IMR-90 (cell line): ENCODE measurements around the gene MEX3B. TPM values are rescaled to one million over a fixed set of nuclear protein-coding genes. Genes with fewer than 3 reads are reported as not detected.
"Not testable (repeated sequence)": the region's sequence is repeated elsewhere in the genome, so short reads cannot be mapped to it uniquely, and the experiment has no call there.

Experiments used
- ATAC-seq: fragments of 200-7000 bp; cut with Tn5 transposase; 2 replicates; pipeline ENCODE4 v1.9.1; 2020; ENCODE audit warnings: low read depth, mild to moderate bottlenecking, moderate library complexity
- BruUV-seq: library from RNA; stranded (reverse); fragments of 400-500 nt; replicated peaks from 2 replicates; lab custom pipeline; 2021; lab: Mats Ljungman, UMichigan
- CTCF ChIA-PET: fragments of 300-600 bp; formaldehyde crosslinking; extraction: SDS; loops from one replicate; lab custom pipeline; 2021; ENCODE audit warnings: antibody characterized with exemption; lab: Yijun Ruan, JAX
- POLR2A ChIA-PET: fragments of 300-600 bp; sonication (Branson Sonifier 250); formaldehyde crosslinking; loops from one replicate; lab custom pipeline; 2022; ENCODE audit warnings: antibody characterized with exemption; ENCODE audit not compliant: unreplicated experiment; lab: Charles Lee
- DNase-seq: peaks from one replicate; pipeline ENCODE4 v3.0.0; 2013
- H2AFZ ChIP-seq: replicated peaks from 2 replicates; pipeline ENCODE3; 2013; ENCODE audit warnings: low read length, mild to moderate bottlenecking; ENCODE audit not compliant: poor library complexity
- H2AK5ac ChIP-seq: 2 replicates; pipeline ENCODE4 v1.6.1; 2013; ENCODE audit warnings: low read depth, low read length, inconsistent platforms
- H2AK9ac ChIP-seq: replicated peaks from 2 replicates; pipeline ENCODE3; 2013; ENCODE audit warnings: mild to moderate bottlenecking, low read depth, low read length, moderate library complexity; ENCODE audit not compliant: poor library complexity
- H2BK120ac ChIP-seq: 2 replicates; pipeline ENCODE4 v1.6.1; 2013; ENCODE audit warnings: low read depth, low read length, inconsistent platforms
- H2BK15ac ChIP-seq: 3 replicates; pipeline ENCODE4 v1.6.1; 2013; ENCODE audit warnings: low read depth, low read length, inconsistent platforms
- H2BK20ac ChIP-seq: 2 replicates; pipeline ENCODE4 v1.6.1; 2013; ENCODE audit warnings: low read depth, mild to moderate bottlenecking, inconsistent platforms, low read length, moderate library complexity
- H2BK5ac ChIP-seq: 2 replicates; pipeline ENCODE4 v1.6.1; 2013; ENCODE audit warnings: mild to moderate bottlenecking, low read depth, low read length, inconsistent platforms; ENCODE audit not compliant: poor library complexity, severe bottlenecking
- H3K14ac ChIP-seq: replicated peaks from 2 replicates; pipeline ENCODE4 v1.6.1; 2013; ENCODE audit warnings: low read depth, low read length, inconsistent platforms
- H3K18ac ChIP-seq: 2 replicates; pipeline ENCODE4 v1.6.1; 2013; ENCODE audit warnings: low read depth, low read length, control low read depth
- H3K23ac ChIP-seq: 2 replicates; pipeline ENCODE4 v1.6.1; 2013; ENCODE audit warnings: low read depth, low read length, inconsistent platforms
- H3K27ac ChIP-seq: 2 replicates; pipeline ENCODE4 v1.5.1; 2013; ENCODE audit warnings: mild to moderate bottlenecking, control low read depth, low read length; ENCODE audit not compliant: insufficient read depth
- H3K27me3 ChIP-seq: 2 replicates; pipeline ENCODE4 v1.6.1; 2013; ENCODE audit warnings: low read length; ENCODE audit not compliant: control insufficient read depth, insufficient read depth
- H3K36me3 ChIP-seq: 2 replicates; pipeline ENCODE4 v1.6.1; 2013; ENCODE audit warnings: low read length, mixed read lengths; ENCODE audit not compliant: control insufficient read depth, insufficient read depth
- H3K4ac ChIP-seq: 2 replicates; pipeline ENCODE4 v1.6.1; 2013; ENCODE audit warnings: low read depth, low read length, inconsistent platforms
- H3K4me1 ChIP-seq: 2 replicates; pipeline ENCODE4 v1.6.1; 2013; ENCODE audit warnings: low read length, mixed read lengths; ENCODE audit not compliant: control insufficient read depth, insufficient read depth
- H3K4me2 ChIP-seq: 2 replicates; pipeline ENCODE4 v1.6.1; 2013; ENCODE audit warnings: low read depth, mild to moderate bottlenecking, control low read depth, low read length, moderate library complexity
- H3K4me3 ChIP-seq: 2 replicates; pipeline ENCODE4 v1.5.1; 2013; ENCODE audit warnings: low read depth, mild to moderate bottlenecking, control low read depth, low read length, moderate library complexity; ENCODE audit not compliant: insufficient read depth
- H3K56ac ChIP-seq: 2 replicates; pipeline ENCODE4 v1.6.1; 2013; ENCODE audit warnings: low read length, inconsistent platforms; ENCODE audit not compliant: insufficient read depth; ENCODE audit errors: extremely low read depth
- H3K79me1 ChIP-seq, 2 experiments: 2 replicates each; pipeline ENCODE4 v1.6.1; 2013; ENCODE audit warnings: low read length in 2 of 2, inconsistent platforms in 1 of 2, low read depth in 1 of 2
- H3K9ac ChIP-seq: 2 replicates; pipeline ENCODE4 v1.6.1; 2013; ENCODE audit warnings: low read depth, low read length, control low read depth
- H3K9me1 ChIP-seq: 2 replicates; pipeline ENCODE4 v1.6.1; 2013; ENCODE audit warnings: low read length, inconsistent platforms; ENCODE audit not compliant: insufficient read depth
- H3K9me3 ChIP-seq: 2 replicates; pipeline ENCODE4 v1.6.1; 2013; ENCODE audit warnings: low read length; ENCODE audit not compliant: control insufficient read depth, insufficient read depth
- H4K20me1 ChIP-seq: 2 replicates; pipeline ENCODE4 v1.6.1; 2013; ENCODE audit warnings: low read length, inconsistent platforms; ENCODE audit not compliant: insufficient read depth
- H4K5ac ChIP-seq: 2 replicates; pipeline ENCODE4 v1.6.1; 2013; ENCODE audit warnings: mild to moderate bottlenecking, low read depth, low read length, control low read depth
- H4K8ac ChIP-seq, 2 experiments: 2 replicates each; pipeline ENCODE4 v1.6.1; 2013; ENCODE audit warnings: low read depth in 2 of 2, low read length in 2 of 2, control low read depth in 1 of 2, inconsistent platforms in 1 of 2
- H4K91ac ChIP-seq: 2 replicates; pipeline ENCODE4 v1.6.1; 2013; ENCODE audit warnings: low read depth, low read length, inconsistent platforms; ENCODE audit not compliant: insufficient read depth
- BHLHE40 ChIP-seq: fragments of 150-350 bp; IDR thresholded peaks from 2 replicates; pipeline ENCODE4 v1.6.1; 2016; ENCODE audit warnings: mild to moderate bottlenecking, low read depth, low read length
- CHD1 ChIP-seq: IDR thresholded peaks from 2 replicates; pipeline ENCODE4 v1.6.1; 2012; ENCODE audit warnings: low read depth, low read length, improper control_type of control experiment
- CTCF ChIP-seq: conservative IDR thresholded peaks from 2 replicates; pipeline ENCODE4 v1.5.1; 2012; ENCODE audit warnings: mild to moderate bottlenecking, low read depth, low read length, improper control_type of control experiment
- FOS ChIP-seq: fragments of 150-350 bp; IDR thresholded peaks from 2 replicates; pipeline ENCODE4 v1.6.1; 2016; ENCODE audit warnings: low read depth, low read length
- NFE2L2 ChIP-seq: fragments of 150-350 bp; IDR thresholded peaks from 2 replicates; pipeline ENCODE4 v1.6.1; 2016; ENCODE audit warnings: low read depth, mild to moderate bottlenecking, low read length
- RCOR1 ChIP-seq: IDR thresholded peaks from 2 replicates; pipeline ENCODE4 v1.6.1; 2012; ENCODE audit warnings: mild to moderate bottlenecking, low read length, improper control_type of control experiment; ENCODE audit not compliant: insufficient replicate concordance
- RFX5 ChIP-seq: IDR thresholded peaks from 2 replicates; pipeline ENCODE4 v1.8.0; 2012; ENCODE audit warnings: low read depth, mild to moderate bottlenecking, low read length, moderate library complexity
- WGBS, 2 experiments: methylation state at CpG; one replicate each; pipeline versions ENCODE4 v1.1.5 to v1.1.7; 2013; ENCODE audit warnings: missing lambda C conversion rate in 2 of 2; ENCODE audit not compliant: insufficient read length in 1 of 2; ENCODE audit errors: extremely low coverage in 2 of 2; 5-methylcytosine and 5-hydroxymethylcytosine counted together
- dilution Hi-C: fragments of 300-500 bp; cut with HindIII; formaldehyde crosslinking; loops from one replicate; pipeline ENCODE4 v1.14.3; 2018; ENCODE audit warnings: low sequenced_read_pairs; ENCODE audit not compliant: unreplicated experiment
- in situ Hi-C: fragments of 300-500 bp; cut with MboI; formaldehyde crosslinking; loops from 3 replicates; pipeline ENCODE4 v1.14.3; 2019; ENCODE audit warnings: low sequenced_read_pairs, inconsistent platforms, mixed read lengths
- intact Hi-C: fragments of 100-400 bp; cut with micrococcal nuclease; formaldehyde crosslinking; loops from 2 replicates; pipeline ENCODE4 v1.10.0; 2022
- polyA plus RNA-seq, 3 experiments: library from polyadenylated mRNA; depleted of rRNA; stranded (reverse); fragments of >200 nt; gene quantifications; 2 replicates each; pipeline ENCODE4 v1.2.3, GENCODE V29; 2012; ENCODE audit warnings: low replicate concordance in 1 of 3
- total RNA-seq: library from RNA; depleted of rRNA; stranded (reverse); fragments of >200 nt; gene quantifications from 2 replicates; pipeline ENCODE4 v1.2.3, GENCODE V29; 2012

The MEX3B gene
- total and polyA plus RNA-seq, 2 of the 4 experiments (the other 2 are of a cell fraction): 3.6 to 12.9 TPM

GRCh38 chr15:82003916-82004315, 41.9 kb downstream of the MEX3B start:
- Histone ChIP-seq H3K36me3 (no peaks in the 10 kb centered on the region), H2BK20ac (no peak overlapping the region), H3K4me3 (no peak overlapping the region), H3K27me3 (no peaks in the 10 kb centered on the region), H2BK15ac (no peak overlapping the region), H4K20me1 (no peaks in the 10 kb centered on the region), H2BK120ac (no peak overlapping the region), H3K9me3 (no peaks in the 10 kb centered on the region), H2AK5ac (no peak overlapping the region), H3K27ac (no peak overlapping the region), H3K23ac (no peak overlapping the region), H2BK5ac (no peak overlapping the region), H3K14ac (no peak overlapping the region), H4K5ac (no peak overlapping the region), H3K56ac (no peak overlapping the region), H4K8ac (no peak overlapping the region), H3K4ac (no peak overlapping the region), H2AFZ (no peak overlapping the region), H3K9me1 (no peaks in the 10 kb centered on the region), H3K4me1 (no peaks in the 10 kb centered on the region), H3K4me2 (no peak overlapping the region), H3K79me1 (no peaks in the 10 kb centered on the region), H3K9ac (no peak overlapping the region), H4K91ac (no peak overlapping the region), H3K18ac (no peak overlapping the region), H2AK9ac (no peak overlapping the region)
- dilution Hi-C loops: no loop called here
- TF ChIP-seq CHD1 (no peak), CTCF (no peak), NFE2L2 (no peak), BHLHE40 (no peak), RFX5 (no peak), RCOR1 (no peak), FOS (no peak)
- CTCF ChIA-PET: no interaction called here
- intact Hi-C loops: no loop called here
- BruUV-seq: no TSS peak
- no peak for ATAC-seq
- no CpG with 5 or more reads among the region's 3 CpGs for WGBS, 2 experiments
- in situ Hi-C loops: no loop called here
- POLR2A ChIA-PET: no interaction called here
- no peak for DNase-seq

GRCh38 chr15:81995081-81995480, 50.7 kb downstream of the MEX3B start:
- H2BK120ac ChIP-seq, H2BK5ac ChIP-seq, H3K9ac ChIP-seq, H4K20me1 ChIP-seq, H3K4me2 ChIP-seq, H3K4me1 ChIP-seq, DNase-seq, H3K14ac ChIP-seq, H4K91ac ChIP-seq, CTCF ChIA-PET, H3K56ac ChIP-seq, H4K5ac ChIP-seq, H3K9me1 ChIP-seq, H3K18ac ChIP-seq, H3K27me3 ChIP-seq, ATAC-seq, H2AK9ac ChIP-seq, H4K8ac ChIP-seq, H3K9me3 ChIP-seq, in situ Hi-C loops, H2BK15ac ChIP-seq, BruUV-seq, H3K36me3 ChIP-seq, H3K4me3 ChIP-seq, H2AFZ ChIP-seq, H3K27ac ChIP-seq, H3K4ac ChIP-seq, H2AK5ac ChIP-seq, H3K23ac ChIP-seq, H3K79me1 ChIP-seq, H2BK20ac ChIP-seq, POLR2A ChIA-PET, dilution Hi-C loops, intact Hi-C loops: not testable (repeated sequence)
- 88% methylated on average over 5 of the region's 22 CpGs; no CpG with 5 or more reads in 1 of the 2 experiments for WGBS, 2 experiments
